OCI-LY3 (cell line): ENCODE data around the gene NFIB.

Source experiments
- H2AFZ ChIP-seq: fragments of 200-600, 300-600 bp; shearing (Covaris generic); 2 replicates; pipeline ENCODE4 v1.6.0; 2014; ENCODE audit warnings: antibody characterized with exemption, low read depth, low read length
- H3K27ac ChIP-seq: fragments of 200-600, 300-600 bp; sonication (generic); 2 replicates; pipeline ENCODE4 v1.5.1; 2014; ENCODE audit warnings: mild to moderate bottlenecking, low read length, moderate library complexity, mixed read lengths
- H3K27me3 ChIP-seq: fragments of 200-600, 300-600 bp; sonication (generic); 2 replicates; pipeline ENCODE4 v1.6.1; 2014; ENCODE audit warnings: low read depth, low read length, mixed read lengths
- H3K36me3 ChIP-seq: fragments of 200-600, 300-600 bp; sonication (generic); replicated peaks from 2 replicates; pipeline ENCODE3; 2014; ENCODE audit warnings: low read depth, low read length, mixed read lengths
- H3K4me1 ChIP-seq: fragments of 300-600, 200-600 bp; sonication (generic); 2 replicates; pipeline ENCODE4 v1.6.1; 2014; ENCODE audit warnings: low read length, mixed read lengths
- H3K4me2 ChIP-seq: fragments of 200-600, 300-600 bp; sonication (generic); 2 replicates; pipeline ENCODE4 v1.6.1; 2014; ENCODE audit warnings: low read length, mixed read lengths
- H3K4me3 ChIP-seq: fragments of 300-600, 200-600 bp; sonication (generic); 2 replicates; pipeline ENCODE4 v1.5.1; 2014; ENCODE audit warnings: antibody characterized with exemption, mild to moderate bottlenecking, low read length, moderate library complexity
- H3K79me2 ChIP-seq: fragments of 300-600, 200-600 bp; shearing (Covaris generic); 2 replicates; pipeline ENCODE4 v1.6.1; 2014; ENCODE audit warnings: mild to moderate bottlenecking, low read length, mixed read lengths
- H3K9ac ChIP-seq: fragments of 300-600, 200-600 bp; shearing (Covaris generic); 2 replicates; pipeline ENCODE4 v1.6.0; 2014; ENCODE audit warnings: mild to moderate bottlenecking, low read length, moderate library complexity
- H3K9me3 ChIP-seq: fragments of 200-600, 300-600 bp; shearing (Covaris generic); 2 replicates; pipeline ENCODE4 v1.6.1; 2014; ENCODE audit warnings: low read length, mixed read lengths; ENCODE audit not compliant: insufficient read depth
- H4K20me1 ChIP-seq: fragments of 200-600, 300-600 bp; sonication (generic); 2 replicates; pipeline ENCODE4 v1.6.1; 2016; ENCODE audit warnings: low read length, mixed read lengths; ENCODE audit not compliant: insufficient read depth
- CTCF ChIP-seq: fragments of 200-600, 300-600 bp; sonication (generic); IDR thresholded peaks from 2 replicates; pipeline ENCODE4 v1.5.1; 2014; ENCODE audit warnings: antibody characterized with exemption, low read length, low read depth
- EZH2phosphoT487 ChIP-seq: fragments of 200-600 bp; shearing (Covaris generic); IDR thresholded peaks from 2 replicates; pipeline ENCODE4 v1.6.1; 2018; ENCODE audit warnings: antibody characterized with exemption, mixed run types, low read depth

Gene NFIB

GRCh38 chr9:14043483-14043882 lies 270.5 kb downstream of the NFIB start:
- Histone ChIP-seq H3K79me2 (no peaks in the 10 kb centered on the region), H3K36me3 (no peaks in the 10 kb centered on the region), H3K4me1 (peaks cover 5% of the 10 kb centered on the region; the same call in 1 of the 2 replicates), H3K27ac (no peak overlapping the region), H3K4me3 (no peak overlapping the region), H3K9me3 (no peaks in the 10 kb centered on the region), H4K20me1 (no peaks in the 10 kb centered on the region), H3K27me3 (no peaks in the 10 kb centered on the region), H3K4me2 (no peak overlapping the region), H2AFZ (no peak overlapping the region), H3K9ac (no peak overlapping the region)
- TF ChIP-seq EZH2phosphoT487: no peak

GRCh38 chr9:14037331-14037730 lies 276.6 kb downstream of the NFIB start:
- Histone ChIP-seq H3K9ac (no peak overlapping the region), H3K79me2 (no peaks in the 10 kb centered on the region), H3K4me3 (no peak overlapping the region), H3K27me3 (no peaks in the 10 kb centered on the region), H4K20me1 (no peaks in the 10 kb centered on the region), H3K9me3 (no peaks in the 10 kb centered on the region), H3K36me3 (no peaks in the 10 kb centered on the region), H3K4me2 (no peak overlapping the region), H3K4me1 (peaks cover 5% of the 10 kb centered on the region; the same call in 1 of the 2 replicates), H2AFZ (no peak overlapping the region), H3K27ac (no peak overlapping the region)
- no peak for TF ChIP-seq EZH2phosphoT487
- no peak for TF ChIP-seq CTCF

DNA sequence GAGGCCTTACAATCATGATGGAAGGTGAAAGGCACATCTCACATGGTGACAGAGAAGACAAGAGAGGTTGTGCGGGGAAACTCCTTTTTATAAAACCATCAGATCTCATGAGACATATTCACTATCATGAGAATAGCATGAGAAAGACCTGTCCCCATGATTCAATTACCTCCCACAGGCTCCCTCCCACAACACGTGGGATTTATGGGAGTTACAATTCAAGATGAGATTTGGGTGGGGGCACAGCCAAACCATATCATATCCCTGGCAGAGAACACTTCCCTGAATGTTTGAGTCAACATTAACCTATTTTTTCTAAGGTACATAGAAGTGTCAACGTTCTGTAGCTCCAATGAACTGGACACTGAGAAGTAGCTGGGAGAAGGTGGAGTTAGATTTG lies 280.9 kb downstream of the NFIB start:
- H3K4me3 ChIP-seq: no peak overlapping the region
- TF ChIP-seq CTCF: no peak
- no peak for TF ChIP-seq EZH2phosphoT487
- H3K4me1 ChIP-seq: no peaks in the 10 kb centered on the region
- H3K4me2 ChIP-seq: no peak overlapping the region
- H3K27me3 ChIP-seq: no peaks in the 10 kb centered on the region
- H2AFZ ChIP-seq: no peak overlapping the region
- H3K27ac ChIP-seq: no peak overlapping the region
- H3K79me2 ChIP-seq: no peaks in the 10 kb centered on the region
- H3K9ac ChIP-seq: no peak overlapping the region
- H3K36me3 ChIP-seq: no peaks in the 10 kb centered on the region
- H4K20me1 ChIP-seq: no peaks in the 10 kb centered on the region
- H3K9me3 ChIP-seq: no peaks in the 10 kb centered on the region
